Mesenchymal stem cell (in vitro differentiated cells and primary cell): Measurements from ENCODE around the gene AKAP13.

Experiments used
- DNase-seq: peaks from one replicate; pipeline ENCODE4 v3.0.0-alpha.2; 2013
- H2AFZ ChIP-seq: one replicate; pipeline ENCODE4 v1.6.1; 2013; ENCODE audit warnings: low read depth, mild to moderate bottlenecking, control low read depth, inconsistent platforms, low read length, moderate library complexity
- H2AK5ac ChIP-seq: 2 replicates; pipeline ENCODE4 v1.6.1; 2013; ENCODE audit warnings: low read length, moderate library complexity, mild to moderate bottlenecking, inconsistent platforms; ENCODE audit not compliant: severe bottlenecking
- H2BK120ac ChIP-seq: one replicate; pipeline ENCODE4 v1.6.1; 2013; ENCODE audit warnings: low read depth, mild to moderate bottlenecking, inconsistent platforms, low read length, moderate library complexity
- H2BK12ac ChIP-seq, 2 experiments: one replicate each; pipeline ENCODE4 v1.6.1; 2013; ENCODE audit warnings: inconsistent platforms in 2 of 2, low read length in 2 of 2, mild to moderate bottlenecking in 2 of 2, moderate library complexity in 2 of 2, control low read depth in 1 of 2
- H2BK15ac ChIP-seq: one replicate; pipeline ENCODE4 v1.6.1; 2013; ENCODE audit warnings: mild to moderate bottlenecking, low read depth, inconsistent platforms; ENCODE audit not compliant: poor library complexity, severe bottlenecking
- H2BK5ac ChIP-seq: 2 replicates; pipeline ENCODE4 v1.6.1; 2013; ENCODE audit warnings: low read depth, mild to moderate bottlenecking, low read length, control low read depth, inconsistent platforms; ENCODE audit not compliant: poor library complexity, severe bottlenecking
- H3K14ac ChIP-seq, 2 experiments: one replicate each; pipeline ENCODE4 v1.6.1; 2013; ENCODE audit warnings: inconsistent platforms in 2 of 2, low read length in 2 of 2, control low read depth in 1 of 2, mild to moderate bottlenecking in 1 of 2, moderate library complexity in 1 of 2
- H3K18ac ChIP-seq, 2 experiments: one replicate each; pipeline ENCODE4 v1.6.1; 2013; ENCODE audit warnings: inconsistent platforms in 2 of 2, low read length in 2 of 2, control low read depth in 1 of 2, low read depth in 1 of 2, mild to moderate bottlenecking in 1 of 2
- H3K23ac ChIP-seq, 2 experiments: one replicate each; pipeline ENCODE4 v1.6.1; 2013; ENCODE audit warnings: inconsistent platforms in 2 of 2, low read length in 2 of 2, mild to moderate bottlenecking in 2 of 2, moderate library complexity in 2 of 2, control low read depth in 1 of 2
- H3K27ac ChIP-seq: 2 replicates; pipeline ENCODE4 v1.5.1; 2013; ENCODE audit warnings: mild to moderate bottlenecking, moderate library complexity, low read length, control low read depth, inconsistent platforms; ENCODE audit not compliant: poor library complexity, severe bottlenecking
- H3K27me3 ChIP-seq, 2 experiments: 2 replicates each; pipeline versions ENCODE4 v1.6.1 to v1.7.0; 2013; ENCODE audit warnings: low read length in 2 of 2, mild to moderate bottlenecking in 2 of 2, moderate library complexity in 2 of 2, control low read depth in 1 of 2, inconsistent platforms in 1 of 2; ENCODE audit not compliant: control insufficient read depth in 1 of 2, insufficient read depth in 1 of 2
- H3K36me3 ChIP-seq, 2 experiments: 2 replicates each; pipeline versions ENCODE4 v1.6.1 to v1.7.0; 2013; ENCODE audit warnings: low read length in 2 of 2, control low read depth in 1 of 2, inconsistent platforms in 1 of 2, low read depth in 1 of 2, mild to moderate bottlenecking in 1 of 2; ENCODE audit not compliant: insufficient read depth in 2 of 2, control insufficient read depth in 1 of 2
- H3K4ac ChIP-seq, 2 experiments: one replicate each; pipeline ENCODE4 v1.6.1; 2013; ENCODE audit warnings: inconsistent platforms in 2 of 2, low read length in 2 of 2, mild to moderate bottlenecking in 2 of 2, moderate library complexity in 2 of 2, control low read depth in 1 of 2, low read depth in 1 of 2
- H3K4me1 ChIP-seq: 2 replicates; pipeline ENCODE4 v1.6.1; 2013; ENCODE audit warnings: low read depth, low read length, control low read depth; ENCODE audit not compliant: control insufficient read depth, insufficient read depth
- H3K4me2 ChIP-seq: 2 replicates; pipeline ENCODE4 v1.6.1; 2013; ENCODE audit warnings: low read length, mild to moderate bottlenecking, inconsistent platforms; ENCODE audit not compliant: poor library complexity, severe bottlenecking
- H3K4me3 ChIP-seq, 2 experiments: 2 replicates each; pipeline versions ENCODE4 v1.5.1 to v1.7.0; 2013; ENCODE audit warnings: low read length in 2 of 2, mild to moderate bottlenecking in 2 of 2, control low read depth in 1 of 2, low read depth in 1 of 2; ENCODE audit not compliant: insufficient read depth in 1 of 2
- H3K79me1 ChIP-seq: replicated peaks from 2 replicates; pipeline ENCODE4 v1.6.1; 2013; ENCODE audit warnings: mild to moderate bottlenecking, control low read depth, low read length, inconsistent platforms; ENCODE audit not compliant: poor library complexity, severe bottlenecking
- H3K9ac ChIP-seq: 2 replicates; pipeline ENCODE4 v1.7.0; 2013; ENCODE audit warnings: mild to moderate bottlenecking, low read length, moderate library complexity
- H3K9me3 ChIP-seq: 2 replicates; pipeline ENCODE4 v1.7.0; 2013; ENCODE audit warnings: mild to moderate bottlenecking, low read length; ENCODE audit not compliant: control insufficient read depth
- H4K8ac ChIP-seq: one replicate; pipeline ENCODE4 v1.6.1; 2013; ENCODE audit warnings: inconsistent platforms, mild to moderate bottlenecking, low read length, moderate library complexity
- H4K91ac ChIP-seq: one replicate; pipeline ENCODE4 v1.6.1; 2013; ENCODE audit warnings: mild to moderate bottlenecking, low read length, inconsistent platforms
- WGBS: methylation state at CpG from one replicate; pipeline ENCODE4 v1.1.7; 2013; ENCODE audit warnings: mixed read lengths; 5-methylcytosine and 5-hydroxymethylcytosine counted together

Gene AKAP13

DNA sequence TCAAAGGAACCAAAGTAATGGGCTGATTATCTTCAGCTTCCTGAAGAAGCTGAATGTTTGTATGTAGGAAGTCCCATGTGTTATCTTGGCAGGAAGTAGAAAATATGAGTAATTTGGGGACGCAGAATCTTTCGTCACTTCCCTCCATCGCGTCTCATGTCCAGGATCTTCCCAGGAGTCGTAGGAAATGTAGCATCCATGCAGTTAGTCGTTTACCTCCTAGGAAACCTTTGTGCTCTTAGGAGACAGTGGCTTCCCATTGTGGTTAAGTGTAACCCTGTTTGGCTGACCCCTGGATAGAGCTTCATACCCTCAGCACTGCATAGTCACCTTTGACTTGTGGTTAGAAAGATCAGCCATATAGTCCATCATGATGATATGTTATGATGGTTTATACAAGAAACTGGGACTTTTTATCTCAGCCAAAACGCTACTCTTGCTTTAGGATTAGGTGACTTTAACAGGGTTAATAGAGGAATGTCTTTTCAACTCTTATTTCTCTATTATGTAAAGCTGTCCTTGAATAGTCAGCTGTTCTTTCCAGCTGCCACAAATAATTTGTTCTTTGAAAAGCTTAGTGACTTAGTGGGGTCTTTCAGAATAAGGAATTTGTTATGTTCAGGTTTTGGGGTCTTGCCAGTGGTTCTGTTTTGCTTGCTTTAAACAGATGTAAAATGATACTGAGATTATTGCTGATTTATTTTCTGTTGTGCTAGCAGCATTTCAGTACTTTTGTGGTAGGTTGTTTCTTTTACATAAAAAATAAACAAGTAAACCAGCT lies 322.1 kb downstream of the AKAP13 start:
- Histone ChIP-seq H3K9me3 (no peaks in the 10 kb centered on the region), H3K23ac (no peak overlapping the region), H2BK5ac (no peak overlapping the region), H2AFZ (no peak overlapping the region), H3K4me2 (no peak overlapping the region), H3K4ac (no peak overlapping the region), H2BK120ac (no peak overlapping the region), H4K8ac (no peak overlapping the region), H3K27ac (no peak overlapping the region), H2BK15ac (no peak overlapping the region), H3K18ac (no peak overlapping the region), H3K9ac (peak overlapping the region; percentile 76), H3K14ac (no peak overlapping the region), H3K27me3 (no peaks in the 10 kb centered on the region), H3K36me3 (peaks cover 7 to 36% of the 10 kb centered on the region in 2 experiments), H3K4me3 (no peak overlapping the region), H3K79me1 (peaks cover 17% of the 10 kb centered on the region), H2BK12ac (no peak overlapping the region), H4K91ac (no peak overlapping the region), H3K4me1 (no peaks in the 10 kb centered on the region), H2AK5ac (no peak overlapping the region)
- 56% methylated on average over 7 of the region's 7 CpGs for WGBS
- DNase-seq = peak; percentile 83

DNA sequence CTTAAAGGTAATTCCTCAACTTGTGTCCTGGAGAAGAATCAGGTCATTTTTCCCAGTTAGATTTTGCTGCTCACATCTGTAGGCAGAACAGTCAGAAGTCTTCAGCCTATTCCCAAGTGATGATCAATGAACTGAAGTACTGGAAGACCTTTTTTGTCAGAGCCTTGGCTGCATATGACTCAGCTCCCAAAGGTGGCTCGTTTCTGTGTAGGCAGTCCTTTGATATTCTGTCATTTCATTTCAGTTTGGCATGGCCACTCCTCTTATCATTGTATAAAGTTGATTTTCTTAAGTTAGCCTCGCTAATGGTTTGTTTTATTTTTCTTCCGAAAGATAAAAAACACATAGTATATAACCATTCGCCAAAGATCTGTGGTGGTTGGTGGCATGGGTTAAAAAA lies 323.7 kb downstream of the AKAP13 start:
- H2AFZ ChIP-seq = no peak overlapping the region
- H2BK15ac ChIP-seq = no peak overlapping the region
- no peak overlapping the region for H2BK5ac ChIP-seq
- H3K27me3 ChIP-seq = no peaks in the 10 kb centered on the region
- no peak overlapping the region for H3K4me2 ChIP-seq
- H4K8ac ChIP-seq = no peak overlapping the region
- peak overlapping the region; percentile 89 for H3K9ac ChIP-seq
- no peak overlapping the region for H3K27ac ChIP-seq
- peaks cover 15% of the 10 kb centered on the region for H3K79me1 ChIP-seq
- no peak overlapping the region for H3K18ac ChIP-seq
- WGBS = 68% methylated on average over 2 of the region's 4 CpGs
- H2AK5ac ChIP-seq = no peak overlapping the region
- H2BK12ac ChIP-seq = no peak overlapping the region
- peaks cover 7 to 42% of the 10 kb centered on the region in 2 experiments for H3K36me3 ChIP-seq
- DNase-seq = peak; percentile 55
- H3K23ac ChIP-seq = no peak overlapping the region
- H3K9me3 ChIP-seq = no peaks in the 10 kb centered on the region
- no peak overlapping the region for H4K91ac ChIP-seq
- H3K14ac ChIP-seq = no peak overlapping the region
- no peak overlapping the region for H3K4me3 ChIP-seq
- peaks cover 2% of the 10 kb centered on the region for H3K4me1 ChIP-seq
- H3K4ac ChIP-seq = peak overlapping the region in 1 of 2 experiments; percentile 50
- H2BK120ac ChIP-seq = no peak overlapping the region

DNA sequence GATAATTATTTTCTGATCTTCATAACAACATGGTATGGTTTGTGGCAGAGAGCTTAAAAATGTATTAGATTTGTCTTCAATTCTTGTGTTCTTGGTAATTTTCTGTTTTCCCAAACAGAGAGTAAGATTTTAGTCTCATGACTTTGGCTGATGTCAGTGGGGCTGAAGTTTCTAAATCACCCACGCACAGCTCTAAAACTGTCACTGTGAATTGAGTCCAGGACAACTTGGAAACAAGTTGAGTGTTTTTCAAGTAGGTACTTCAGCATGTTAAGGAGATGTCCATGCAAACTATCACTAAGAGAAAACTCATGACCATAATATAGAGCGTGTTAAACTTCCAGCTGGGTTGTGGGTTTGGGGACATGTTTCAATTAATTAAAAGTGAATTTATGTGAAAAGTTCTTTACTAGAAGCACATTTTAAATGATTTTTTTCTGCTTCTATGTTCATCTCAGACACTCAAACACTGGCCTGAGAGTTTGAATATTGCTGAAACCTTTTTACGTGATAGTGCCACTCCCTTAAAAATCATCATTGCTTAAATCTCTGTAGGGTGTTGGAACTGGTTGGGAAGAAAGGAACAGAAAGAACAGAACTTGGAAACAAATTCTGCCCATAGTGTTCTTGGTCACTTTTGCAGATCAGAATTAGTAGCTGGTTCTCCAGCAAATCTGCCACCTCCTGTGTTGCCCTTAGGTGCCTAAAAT lies 324.5 kb downstream of the AKAP13 start:
- Histone ChIP-seq H3K36me3 (peaks cover 10 to 39% of the 10 kb centered on the region in 2 experiments), H2AK5ac (no peak overlapping the region), H2AFZ (no peak overlapping the region), H3K23ac (no peak overlapping the region), H3K27me3 (no peaks in the 10 kb centered on the region), H3K79me1 (peaks cover 15% of the 10 kb centered on the region), H3K14ac (no peak overlapping the region), H2BK120ac (no peak overlapping the region), H4K91ac (no peak overlapping the region), H3K4me3 (peak overlapping the region in 1 of 2 experiments; percentile 23), H2BK12ac (no peak overlapping the region), H4K8ac (no peak overlapping the region), H3K9ac (peak overlapping the region; percentile 89), H3K4me1 (peaks cover 2% of the 10 kb centered on the region), H2BK15ac (no peak overlapping the region), H3K27ac (no peak overlapping the region), H3K4me2 (no peak overlapping the region), H3K4ac (no peak overlapping the region), H2BK5ac (no peak overlapping the region), H3K9me3 (no peaks in the 10 kb centered on the region), H3K18ac (no peak overlapping the region)
- WGBS = 57% methylated on average over 1 of the region's 3 CpGs
- peak; percentile 86 for DNase-seq
